Endothelial cell of umbilical vein (primary cell): ENCODE measurements around the gene PAK6. TPM values are rescaled to one million over a fixed set of nuclear protein-coding genes. Genes with fewer than 3 reads are reported as not detected.

Experiments
- BruUV-seq: library from RNA; stranded (reverse); fragments of 400-500 nt; replicated peaks from 2 replicates; lab custom pipeline; 2021; lab: Mats Ljungman, UMichigan
- CTCF ChIA-PET: fragments of 300-600, 350-600 bp; sonication (Branson Sonifier 250); formaldehyde crosslinking; loops from one replicate; lab custom pipeline; 2021; ENCODE audit warnings: antibody characterized with exemption, inconsistent platforms; lab: Charles Lee
- POLR2A ChIA-PET: fragments of 300-600, 350-600 bp; sonication (Branson Sonifier 250); formaldehyde crosslinking; loops from one replicate; lab custom pipeline; 2021; ENCODE audit warnings: antibody characterized with exemption, inconsistent platforms; lab: Charles Lee
- DNase-seq: peaks from one replicate; pipeline ENCODE4 v3.0.0-alpha.2; 2011; ENCODE audit warnings: low read depth, low spot score
- FAIRE-seq: peaks from 2 replicates; lab custom pipeline; 2011; peaks lifted over from hg19 to GRCh38; lab: Jason Lieb, UNC
- H2AFZ ChIP-seq: 2 replicates; pipeline ENCODE4 v1.6.0; 2012; ENCODE audit warnings: low read depth, low read length, control low read depth, inconsistent platforms
- H3K27ac ChIP-seq: 2 replicates; pipeline ENCODE4 v1.5.1; 2011; ENCODE audit warnings: low read depth, mild to moderate bottlenecking, control low read depth, low read length, moderate library complexity; ENCODE audit not compliant: insufficient read depth
- H3K27me3 ChIP-seq, 2 experiments: 2 replicates each; pipeline versions ENCODE4 v1.6.0 to v1.6.1; 2011; ENCODE audit warnings: low read length in 2 of 2, mixed read lengths in 1 of 2; ENCODE audit not compliant: control insufficient read depth in 2 of 2, insufficient read depth in 2 of 2
- H3K36me3 ChIP-seq, 2 experiments: 2 replicates in 1 of 2; 3 replicates in 1 of 2; pipeline ENCODE4 v1.5.1; 2011; ENCODE audit warnings: low read length in 2 of 2, mild to moderate bottlenecking in 1 of 2, moderate library complexity in 1 of 2; ENCODE audit not compliant: control insufficient read depth in 2 of 2, insufficient read depth in 2 of 2; ENCODE audit errors: extremely low read depth in 1 of 2
- H3K4me1 ChIP-seq: 3 replicates; pipeline ENCODE4 v1.5.1; 2011; ENCODE audit warnings: mild to moderate bottlenecking, low read length; ENCODE audit not compliant: control insufficient read depth, insufficient read depth; ENCODE audit errors: extremely low read depth
- H3K4me2 ChIP-seq: 2 replicates; pipeline ENCODE4 v1.6.1; 2011; ENCODE audit warnings: low read length, control low read depth, mixed read lengths; ENCODE audit not compliant: insufficient read depth
- H3K4me3 ChIP-seq, 3 experiments: fragments of 200-600 bp in 1 of 3; sonication (generic), shearing (Covaris generic) in 1 of 3; replicated peaks in 1 of 3; 2 replicates each; pipeline ENCODE4 v1.5.1; 2011 to 2016; ENCODE audit warnings: control low read depth in 3 of 3, low read length in 3 of 3, mild to moderate bottlenecking in 2 of 3, inconsistent platforms in 1 of 3, low read depth in 1 of 3, moderate library complexity in 1 of 3; ENCODE audit not compliant: insufficient read depth in 1 of 3
- H3K79me2 ChIP-seq: 2 replicates; pipeline ENCODE4 v1.6.0; 2012; ENCODE audit warnings: low read length, inconsistent platforms; ENCODE audit not compliant: control insufficient read depth, insufficient read depth
- H3K9ac ChIP-seq: replicated peaks from 2 replicates; pipeline ENCODE3; 2011; ENCODE audit warnings: low read length, control low read depth; ENCODE audit not compliant: insufficient read depth; ENCODE audit errors: extremely low read depth
- H3K9me1 ChIP-seq: replicated peaks from 3 replicates; pipeline ENCODE4 v1.6.0; 2011; ENCODE audit warnings: mild to moderate bottlenecking, low read length; ENCODE audit not compliant: control insufficient read depth, insufficient read depth; ENCODE audit errors: extremely low read depth
- H3K9me3 ChIP-seq: replicated peaks from 2 replicates; pipeline ENCODE4 v1.5.1; 2012; ENCODE audit warnings: low read length, inconsistent platforms; ENCODE audit not compliant: control insufficient read depth, insufficient read depth
- H4K20me1 ChIP-seq: replicated peaks from 2 replicates; pipeline ENCODE3; 2011; ENCODE audit warnings: mild to moderate bottlenecking, low read length; ENCODE audit not compliant: control insufficient read depth, insufficient read depth; ENCODE audit errors: extremely low read depth
- EZH2 ChIP-seq: IDR thresholded peaks from 2 replicates; pipeline ENCODE4 v1.6.1; 2012; ENCODE audit warnings: borderline replicate concordance, low read depth, mild to moderate bottlenecking, moderate library complexity, low read length, inconsistent platforms; ENCODE audit not compliant: severe bottlenecking
- FOS ChIP-seq: IDR thresholded peaks from 2 replicates; pipeline ENCODE4 v1.6.1; 2011; ENCODE audit warnings: mild to moderate bottlenecking, low read length, moderate library complexity, borderline replicate concordance; ENCODE audit not compliant: insufficient read depth
- GATA2 ChIP-seq: IDR thresholded peaks from 2 replicates; pipeline ENCODE4 v1.7.0; 2011; ENCODE audit warnings: low read depth, mild to moderate bottlenecking, moderate library complexity, mixed read lengths, low read length; ENCODE audit not compliant: insufficient read length, insufficient read depth
- JUN ChIP-seq: IDR thresholded peaks from 2 replicates; pipeline ENCODE4 v1.6.1; 2011; ENCODE audit warnings: borderline replicate concordance, low read depth; ENCODE audit not compliant: insufficient read length, insufficient read depth
- MYC ChIP-seq: IDR thresholded peaks from one replicate; pipeline ENCODE4 v1.6.1; 2011; ENCODE audit warnings: mild to moderate bottlenecking, low read depth, low read length
- POLR2A ChIP-seq: IDR thresholded peaks from 2 replicates; pipeline ENCODE4 v1.6.1; 2012; ENCODE audit warnings: low read depth, mild to moderate bottlenecking, control low read depth, low read length
- POLR2AphosphoS5 ChIP-seq: IDR thresholded peaks from 2 replicates; pipeline ENCODE4 v1.6.1; 2012; ENCODE audit warnings: low read depth, mild to moderate bottlenecking, control low read depth, low read length, moderate library complexity; ENCODE audit not compliant: insufficient read depth
- dilution Hi-C: fragments of 300-500 bp; cut with MboI; formaldehyde crosslinking; loops from one replicate; pipeline ENCODE4 v1.15.0; 2019; ENCODE audit warnings: low sequenced_read_pairs; ENCODE audit not compliant: extremely low pct_ligation_motif_present
- intact Hi-C: fragments of 100-400 bp; cut with micrococcal nuclease; formaldehyde crosslinking; loops from one replicate; pipeline ENCODE4 v1.10.0; 2022
- polyA plus RNA-seq, 4 experiments: library from polyadenylated mRNA; depleted of rRNA in 3 of 4; stranded (reverse) in 3 of 4; unstranded in 1 of 4; fragments of >200 nt; gene quantifications; 2 replicates each; pipeline versions ENCODE4 v1.2.1 to v1.2.3, GENCODE V29; 2011 to 2012; ENCODE audit warnings: missing spikeins in 1 of 4
- total RNA-seq: library from RNA; stranded (reverse); gene quantifications from 2 replicates; pipeline ENCODE4 v1.2.3, GENCODE V29; 2021
- TF ChIP-seq, protein P1 (sequence below), 2 donors: IDR thresholded peaks; 1 replicate in 1 of 2; 2 replicates in 1 of 2; pipeline ENCODE4 v1.5.1; 2011; ENCODE audit warnings: low read length in 2 of 2, mild to moderate bottlenecking in 2 of 2, moderate library complexity in 2 of 2, control low read depth in 1 of 2, inconsistent platforms in 1 of 2, low read depth in 1 of 2; ENCODE audit not compliant: insufficient read depth in 1 of 2; ENCODE audit errors: extremely low read depth in 1 of 2
- TF ChIP-seq, protein P2 (sequence below): IDR thresholded peaks from 2 replicates; pipeline ENCODE4 v1.6.1; 2011; ENCODE audit not compliant: insufficient read depth, insufficient read length

PAK6 gene
- total and polyA plus RNA-seq, 2 donors (not counting 3 experiments of a cell fraction or from before 2014, with no cell fraction given) = not detected

DNA sequence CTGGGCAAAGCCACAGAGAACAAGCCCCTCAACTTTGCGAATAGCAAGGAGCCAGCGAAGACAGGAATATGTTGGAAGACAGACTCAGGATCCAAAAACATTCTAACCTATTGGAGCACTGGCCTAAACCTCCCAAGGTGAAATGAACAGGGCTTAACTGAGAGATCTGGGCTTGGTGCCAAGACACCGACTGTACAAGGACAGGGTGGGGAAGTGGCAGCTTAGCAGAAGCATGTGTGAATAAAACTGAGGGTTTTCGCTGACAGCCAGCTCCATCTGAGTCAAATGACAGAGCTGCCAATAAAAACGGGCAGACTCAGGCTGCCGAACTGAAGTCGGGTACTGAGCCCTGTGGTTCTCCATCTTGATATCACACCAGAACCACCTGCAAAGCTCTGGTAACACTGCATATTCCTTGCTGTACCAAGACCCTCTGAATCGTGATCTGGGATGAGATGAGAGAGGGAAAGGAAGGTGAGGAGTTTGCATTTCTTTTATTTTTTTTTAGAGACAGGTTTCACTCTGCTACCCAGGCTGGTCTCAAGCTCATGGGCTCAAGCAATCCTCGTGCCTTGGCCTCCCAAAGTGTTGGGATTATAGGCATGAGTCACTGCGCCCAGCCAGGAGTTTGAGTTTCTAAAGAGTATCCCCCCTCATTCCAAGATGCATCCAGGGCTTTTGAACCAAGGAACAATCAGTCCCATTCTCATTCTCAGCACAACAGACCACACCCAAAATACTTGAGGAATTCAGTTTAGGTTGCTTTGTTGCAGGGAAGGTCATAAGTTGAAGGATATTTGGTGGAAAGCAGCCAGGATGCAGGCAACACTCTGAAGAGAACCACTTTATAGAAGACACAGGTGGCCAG, 74.9 kb downstream of the PAK6 start:
- Histone ChIP-seq H3K27ac (no peak overlapping the region), H3K4me3 (no peak overlapping the region), H3K9me1 (no peaks in the 10 kb centered on the region), H3K36me3 (no peaks in the 10 kb centered on the region), H3K9ac (no peak overlapping the region), H2AFZ (no peak overlapping the region), H3K9me3 (no peaks in the 10 kb centered on the region), H4K20me1 (no peaks in the 10 kb centered on the region), H3K4me2 (peak overlapping the region; percentile 12), H3K79me2 (no peaks in the 10 kb centered on the region), H3K4me1 (peaks cover 24% of the 10 kb centered on the region), H3K27me3 (no peaks in the 10 kb centered on the region)
- CTCF ChIA-PET = interaction anchor here (0.9 to 15.0 kb wide), 10 partner anchors 9 to 107 kb away, joined by 3 to 403 read pairs (median 4); partner anchors contain the start of genes CCDC9B and INAFM2
- DNase-seq = peak; percentile 43
- no peak for TF ChIP-seq JUN
- peak; percentile 29 for TF ChIP-seq GATA2
- dilution Hi-C loops = no loop called here
- no TSS peak for BruUV-seq
- FAIRE-seq = peak; percentile 54
- intact Hi-C loops = no loop called here
- POLR2A ChIA-PET = interaction anchor here (0.8 to 1.4 kb wide), 2 partner anchors 14 to 23 kb away, joined by 3 to 5 read pairs; no protein-coding TSS in a partner anchor

DNA sequence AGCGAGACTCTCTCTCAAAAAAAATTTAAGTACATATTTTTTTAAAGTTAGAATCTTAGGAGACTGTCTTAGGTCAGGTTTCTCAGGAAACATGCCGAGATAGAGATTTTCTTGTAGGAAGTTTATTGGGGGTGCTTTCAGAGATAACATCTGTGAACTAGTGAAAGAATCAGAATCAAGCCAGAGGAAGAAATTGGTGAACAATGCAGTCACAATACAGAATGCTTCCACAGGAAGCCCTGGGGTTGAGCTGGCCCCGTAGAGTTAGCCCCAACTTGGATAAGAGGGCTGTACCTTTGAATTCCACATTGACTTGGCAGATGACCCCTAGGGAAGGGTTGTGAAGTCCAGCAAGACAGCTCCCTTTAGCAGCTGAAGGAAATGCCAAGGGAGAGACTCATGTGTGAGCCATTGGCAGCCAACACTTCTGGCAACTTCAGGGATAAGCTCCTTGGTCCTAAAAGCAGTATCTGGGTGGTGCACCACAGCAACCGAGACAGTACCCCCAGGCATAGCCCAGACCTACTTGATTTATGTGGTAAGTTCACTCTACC, 75.9 kb downstream of the PAK6 start:
- Histone ChIP-seq H3K4me2 (peak overlapping the region; percentile 60), H3K9me1 (no peaks in the 10 kb centered on the region), H3K79me2 (no peaks in the 10 kb centered on the region), H3K27me3 (no peaks in the 10 kb centered on the region), H3K9me3 (no peaks in the 10 kb centered on the region), H3K27ac (peak overlapping the region; percentile 23), H3K9ac (no peak overlapping the region), H4K20me1 (no peaks in the 10 kb centered on the region), H3K4me1 (peaks cover 24% of the 10 kb centered on the region), H2AFZ (no peak overlapping the region), H3K36me3 (no peaks in the 10 kb centered on the region), H3K4me3 (no peak overlapping the region)
- peak; percentile 46 for TF ChIP-seq JUN
- TF ChIP-seq, protein P1, sequence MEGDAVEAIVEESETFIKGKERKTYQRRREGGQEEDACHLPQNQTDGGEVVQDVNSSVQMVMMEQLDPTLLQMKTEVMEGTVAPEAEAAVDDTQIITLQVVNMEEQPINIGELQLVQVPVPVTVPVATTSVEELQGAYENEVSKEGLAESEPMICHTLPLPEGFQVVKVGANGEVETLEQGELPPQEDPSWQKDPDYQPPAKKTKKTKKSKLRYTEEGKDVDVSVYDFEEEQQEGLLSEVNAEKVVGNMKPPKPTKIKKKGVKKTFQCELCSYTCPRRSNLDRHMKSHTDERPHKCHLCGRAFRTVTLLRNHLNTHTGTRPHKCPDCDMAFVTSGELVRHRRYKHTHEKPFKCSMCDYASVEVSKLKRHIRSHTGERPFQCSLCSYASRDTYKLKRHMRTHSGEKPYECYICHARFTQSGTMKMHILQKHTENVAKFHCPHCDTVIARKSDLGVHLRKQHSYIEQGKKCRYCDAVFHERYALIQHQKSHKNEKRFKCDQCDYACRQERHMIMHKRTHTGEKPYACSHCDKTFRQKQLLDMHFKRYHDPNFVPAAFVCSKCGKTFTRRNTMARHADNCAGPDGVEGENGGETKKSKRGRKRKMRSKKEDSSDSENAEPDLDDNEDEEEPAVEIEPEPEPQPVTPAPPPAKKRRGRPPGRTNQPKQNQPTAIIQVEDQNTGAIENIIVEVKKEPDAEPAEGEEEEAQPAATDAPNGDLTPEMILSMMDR (IDR thresholded peaks at IDR 0.05; ENCODE audit: extremely low read depth in 1 of 2, insufficient read depth in 1 of 2, low read depth in 1 of 2, low read length in 2 of 2) = no peak
- peak; percentile 82 for TF ChIP-seq POLR2AphosphoS5
- TF ChIP-seq FOS = peak; percentile 74
- no peak for TF ChIP-seq MYC
- TF ChIP-seq, protein P2, sequence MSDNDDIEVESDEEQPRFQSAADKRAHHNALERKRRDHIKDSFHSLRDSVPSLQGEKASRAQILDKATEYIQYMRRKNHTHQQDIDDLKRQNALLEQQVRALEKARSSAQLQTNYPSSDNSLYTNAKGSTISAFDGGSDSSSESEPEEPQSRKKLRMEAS = no peak
- peak; percentile 51 for TF ChIP-seq POLR2A
- peak; percentile 99 for TF ChIP-seq GATA2
- TF ChIP-seq EZH2 = no peak
- peak; percentile 72 for DNase-seq
- ChIA-PET CTCF (interaction anchor here (0.7 to 15.0 kb wide), 11 partner anchors 8 to 106 kb away, joined by 3 to 403 read pairs (median 7); partner anchors contain the start of genes CCDC9B and INAFM2), POLR2A (interaction anchor here (0.9 to 1.4 kb wide), 3 partner anchors 14 to 26 kb away, joined by 3 to 5 read pairs (median 4); partner anchors contain the start of gene CCDC9B)
- peak; percentile 99 for FAIRE-seq
- BruUV-seq = no TSS peak
- intact Hi-C loops (loop anchor here (1.0 kb wide), 1 partner anchor 9 kb away; the partner anchor contains the start of gene INAFM2), dilution Hi-C loops (no loop called here)
